Jurkat, Clone E6-1 (cell line): ENCODE measurements around the gene CASP10.
A peak's percentile ranks its signal among the peaks of the same experiment; 100 is the strongest.

Source experiments
- DNase-seq: peaks from one replicate; pipeline ENCODE4 v3.0.0-alpha.2; 2011; ENCODE audit warnings: low read depth, low spot score
- H3K4me3 ChIP-seq: 2 replicates; pipeline ENCODE4 v1.5.1; 2011; ENCODE audit warnings: mild to moderate bottlenecking, low read length, control low read depth, moderate library complexity

The CASP10 gene

GRCh38 chr2:201249889-201250288, 66.9 kb downstream of the CASP10 start:
- H3K4me3 ChIP-seq = no peak overlapping the region
- DNase-seq = no peak

- H3K4me3 ChIP-seq = no peak overlapping the region
- no peak for DNase-seq
Measured at GRCh38 chr2:201250741-201251140, 67.8 kb downstream of the CASP10 start.

- no peak overlapping the region for H3K4me3 ChIP-seq
- DNase-seq = no peak
Measured at GRCh38 chr2:201254081-201254730, 71.3 kb downstream of the CASP10 start.

DNA sequence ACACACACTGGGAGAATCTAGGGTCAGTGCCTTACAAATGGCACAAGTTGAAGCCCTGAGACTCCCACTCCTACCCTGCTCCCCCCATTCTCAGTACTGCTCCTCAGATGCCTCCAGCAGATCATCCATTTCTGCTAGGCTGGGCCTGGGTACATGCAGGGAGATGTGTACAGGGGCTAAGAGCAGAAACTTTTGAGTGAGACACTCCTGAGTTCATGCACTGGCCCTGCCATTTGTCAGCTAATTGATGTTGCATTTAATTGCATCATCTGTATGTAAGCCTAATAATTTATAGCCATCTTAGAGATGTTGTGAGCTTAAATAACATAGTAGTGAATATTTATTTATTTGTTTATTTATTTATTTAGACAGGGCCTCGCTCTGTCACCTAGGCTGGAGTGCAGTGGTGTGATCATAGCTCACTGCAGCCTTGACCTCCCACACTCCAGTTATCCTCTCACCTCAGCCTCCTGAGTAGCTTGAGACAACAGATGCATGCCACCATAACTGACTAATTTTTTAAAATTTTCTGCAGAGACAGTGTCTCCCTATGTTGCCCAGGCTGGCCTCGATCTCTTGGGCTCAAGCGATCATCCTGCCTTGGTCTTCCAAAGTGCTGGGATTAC, 72.6 kb downstream of the CASP10 start:
- DNase-seq = no peak
- H3K4me3 ChIP-seq = no peak overlapping the region

DNA sequence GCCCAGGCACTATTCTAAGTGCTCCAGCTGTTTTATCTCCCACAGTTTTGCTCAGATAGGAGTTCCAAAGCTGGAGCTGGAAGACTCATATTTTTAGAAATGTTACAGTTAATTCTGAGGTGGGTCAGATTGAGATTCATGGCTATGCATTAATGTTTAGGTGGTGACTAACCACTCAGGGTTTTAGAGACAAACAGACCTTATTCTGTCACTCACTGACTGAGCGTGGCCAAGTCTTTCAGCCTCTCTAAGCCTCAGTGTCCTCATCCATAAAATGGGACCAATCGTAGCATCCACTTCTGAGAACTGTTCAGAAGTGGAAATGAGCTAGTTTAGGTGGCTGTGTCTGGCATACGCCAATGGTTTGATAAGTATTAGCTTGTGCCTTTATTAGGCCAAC, 73.1 kb downstream of the CASP10 start:
- H3K4me3 ChIP-seq = no peak overlapping the region
- DNase-seq = no peak

DNA sequence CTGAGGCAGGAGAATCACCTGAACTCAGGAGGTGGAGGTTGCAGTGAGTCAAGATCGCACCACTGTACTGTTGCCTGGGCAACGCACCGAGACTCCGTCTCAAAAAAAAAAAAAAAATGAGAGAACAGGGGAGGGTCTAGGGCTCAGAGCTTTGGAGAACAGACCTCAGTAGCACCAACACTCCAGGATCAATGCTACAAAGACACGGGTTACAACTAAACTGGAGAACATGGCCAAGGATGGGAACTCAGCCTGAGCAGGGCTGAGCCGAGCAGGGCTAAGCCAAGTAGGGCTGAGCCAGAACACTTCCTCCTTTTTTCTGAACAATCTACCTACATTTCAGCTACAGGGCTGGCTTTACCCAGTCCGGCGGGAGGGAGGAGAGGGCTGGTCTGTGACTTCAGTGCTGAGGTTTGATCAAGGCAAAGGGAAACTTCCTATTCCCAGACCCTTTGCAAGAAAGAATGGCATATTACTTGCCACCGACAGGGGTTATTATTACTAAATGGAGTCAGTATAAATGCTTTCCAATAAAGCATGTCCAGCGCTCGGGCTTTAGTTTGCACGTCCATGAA, 74.5 kb downstream of the CASP10 start:
- DNase-seq = no peak

GRCh38 chr2:201257956-201258665, 75.2 kb downstream of the CASP10 start:
- DNase-seq = peak; percentile 99
- H3K4me3 ChIP-seq = peak overlapping the region; percentile 51

More for the DNA sequence above, 74.5 kb downstream of the CASP10 start:
- peak overlapping the region; percentile 51 for H3K4me3 ChIP-seq

DNA sequence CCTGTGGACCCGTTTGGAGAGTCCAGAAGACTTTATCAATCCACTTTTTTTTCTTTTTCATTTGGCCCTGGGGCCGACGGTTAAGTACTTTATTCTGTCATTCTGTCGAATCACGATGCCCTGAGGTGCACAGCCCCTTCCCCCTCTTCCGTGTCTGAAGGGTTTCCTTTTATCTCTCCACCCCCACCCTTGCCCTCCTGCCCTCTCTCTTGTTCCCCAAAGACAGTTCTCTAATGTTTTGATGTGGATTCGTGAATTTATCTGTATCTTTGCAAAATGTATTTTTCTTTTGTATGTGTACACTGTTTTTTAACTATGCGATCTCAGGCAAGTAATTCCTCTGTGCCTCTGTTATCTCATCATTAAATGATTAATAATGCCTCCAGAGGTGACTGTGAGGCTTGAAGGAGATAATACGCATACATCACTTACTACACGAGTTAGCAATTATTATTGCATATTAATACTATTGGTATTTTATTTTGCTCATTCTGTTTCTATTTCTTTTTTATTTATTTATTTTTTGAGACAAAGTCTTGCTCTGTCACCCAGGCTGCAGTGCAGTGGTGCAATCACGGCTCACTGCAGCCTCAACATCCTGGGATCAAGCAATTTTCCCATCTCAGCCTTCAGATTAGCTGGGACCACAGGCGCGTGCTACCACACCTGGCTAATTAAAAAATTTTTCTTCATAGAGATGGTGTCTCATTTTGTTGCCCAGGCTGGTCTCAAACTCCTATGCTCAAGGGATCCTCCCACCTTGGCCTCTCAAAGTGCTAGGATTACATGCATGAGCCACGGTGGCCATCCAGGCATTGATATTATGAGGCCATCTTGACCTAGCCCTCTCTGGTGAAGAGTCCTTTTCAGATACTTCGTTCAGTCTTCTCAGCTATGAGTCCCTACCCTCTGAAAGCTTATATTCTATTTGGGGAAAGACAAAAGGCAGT, 76.0 kb downstream of the CASP10 start:
- peak overlapping the region; percentile 51 for H3K4me3 ChIP-seq
- DNase-seq = peak; percentile 83

- H3K4me3 ChIP-seq = peak within 1 kb of the TSS; percentile 79
- peak; percentile 92 for DNase-seq
Measured at GRCh38 chr2:201260302-201260800, 77.4 kb downstream of the CASP10 start, which contains the start of gene CASP8. CASP8 (plus strand) TSS chr2:201260536; CDS start chr2:201266487, 5,951 bp downstream.

- H3K4me3 ChIP-seq = peak overlapping the region; percentile 79
- DNase-seq = no peak
Measured at GRCh38 chr2:201261471-201261870, 78.5 kb downstream of the CASP10 start.

GRCh38 chr2:201261906-201262305, 79.0 kb downstream of the CASP10 start:
- peak overlapping the region; percentile 79 for H3K4me3 ChIP-seq
- DNase-seq = no peak

DNA sequence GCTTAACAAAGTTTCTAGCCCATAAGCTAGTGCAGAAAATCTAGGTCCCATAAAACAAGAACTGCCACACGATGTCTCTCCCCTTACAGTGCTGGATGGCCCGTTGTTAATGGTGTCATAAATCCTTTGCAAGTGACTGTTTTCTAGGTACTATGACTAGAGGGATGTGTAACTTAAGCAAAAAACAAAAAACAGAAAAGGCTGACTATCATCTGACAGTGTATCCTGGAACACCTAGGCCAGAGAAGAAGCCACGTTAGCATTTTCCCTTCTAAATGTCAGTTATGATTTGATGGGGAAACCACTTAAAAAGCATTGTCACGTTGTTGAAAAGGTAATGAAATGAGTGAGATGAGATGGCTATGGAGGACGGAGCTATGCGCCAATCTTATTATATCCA, 79.8 kb downstream of the CASP10 start:
- peak overlapping the region; percentile 20 for H3K4me3 ChIP-seq
- no peak for DNase-seq

DNA sequence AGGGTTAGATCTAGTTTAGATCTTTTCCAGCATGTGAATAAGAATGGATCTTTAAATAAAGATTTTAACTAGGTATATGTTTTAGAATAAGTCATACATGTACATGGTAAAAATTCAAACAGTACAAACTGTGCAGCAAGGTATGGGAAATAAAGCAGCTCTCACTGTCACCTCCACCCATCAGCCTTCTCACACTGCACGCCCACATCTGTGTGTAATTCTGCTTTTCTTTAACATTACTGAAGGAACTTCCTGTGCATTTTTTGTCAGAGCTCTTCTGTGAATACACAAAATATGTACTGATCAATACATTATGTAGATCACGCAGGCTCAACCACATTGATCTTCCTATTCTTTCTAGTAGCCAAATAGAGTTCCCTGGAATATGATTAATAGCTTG, 80.8 kb downstream of the CASP10 start:
- no peak for DNase-seq
- H3K4me3 ChIP-seq = no peak overlapping the region

- no peak for DNase-seq
- H3K4me3 ChIP-seq = no peak overlapping the region
Measured at GRCh38 chr2:201264472-201265173, 81.7 kb downstream of the CASP10 start.

DNA sequence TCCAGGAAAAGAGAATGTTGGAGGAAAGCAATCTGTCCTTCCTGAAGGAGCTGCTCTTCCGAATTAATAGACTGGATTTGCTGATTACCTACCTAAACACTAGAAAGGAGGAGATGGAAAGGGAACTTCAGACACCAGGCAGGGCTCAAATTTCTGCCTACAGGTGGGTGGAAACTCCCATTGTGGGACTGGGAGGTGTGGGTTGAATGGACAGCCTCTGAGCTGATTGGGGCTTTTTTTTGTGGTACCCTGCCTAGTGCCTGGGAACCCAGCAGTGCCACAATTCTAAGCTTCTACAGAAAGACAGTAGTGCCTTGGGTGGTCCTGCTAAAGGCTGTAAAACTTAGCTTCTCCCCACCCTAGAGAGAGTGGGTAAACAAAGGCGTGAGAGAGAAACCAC, 83.7 kb downstream of the CASP10 start:
- H3K4me3 ChIP-seq = no peak overlapping the region

DNA sequence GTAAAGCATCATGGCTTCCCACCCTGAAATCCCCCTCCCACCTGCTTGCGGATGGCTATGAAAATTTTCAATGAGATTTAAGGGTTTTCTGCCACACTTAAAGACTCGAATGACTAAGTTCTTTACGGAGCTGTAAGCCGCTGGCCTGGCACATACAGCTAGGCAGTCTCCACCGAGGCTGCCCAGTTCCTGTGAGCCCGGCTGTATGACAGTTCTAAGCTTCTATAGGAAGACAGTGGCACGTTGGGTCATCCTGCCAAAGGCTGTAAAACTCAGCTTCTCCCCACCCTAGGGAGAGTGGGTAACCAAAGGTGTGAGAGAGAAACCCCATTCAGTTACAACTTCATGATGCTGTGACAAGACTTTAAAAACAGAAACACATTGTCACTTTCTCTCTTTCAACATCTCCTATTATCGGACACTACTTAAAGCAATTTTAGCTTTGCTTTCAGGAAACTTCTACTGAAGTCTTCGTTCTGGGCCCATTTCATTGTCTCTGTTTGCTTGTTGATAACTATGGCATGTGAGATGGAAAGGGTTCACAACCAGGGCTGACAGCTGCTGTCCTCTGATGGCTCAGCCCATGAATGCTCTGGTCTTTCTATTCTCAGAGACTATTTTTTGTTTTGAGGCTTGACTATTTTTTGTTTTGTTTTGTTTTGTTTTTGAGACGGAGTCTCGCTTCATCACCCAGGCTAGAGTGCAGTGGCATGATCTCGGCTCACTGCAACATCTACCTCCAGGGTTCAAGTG, 84.5 kb downstream of the CASP10 start:
- no peak overlapping the region for H3K4me3 ChIP-seq
- DNase-seq = no peak

More for the DNA sequence above, 83.7 kb downstream of the CASP10 start:
- DNase-seq = no peak

DNA sequence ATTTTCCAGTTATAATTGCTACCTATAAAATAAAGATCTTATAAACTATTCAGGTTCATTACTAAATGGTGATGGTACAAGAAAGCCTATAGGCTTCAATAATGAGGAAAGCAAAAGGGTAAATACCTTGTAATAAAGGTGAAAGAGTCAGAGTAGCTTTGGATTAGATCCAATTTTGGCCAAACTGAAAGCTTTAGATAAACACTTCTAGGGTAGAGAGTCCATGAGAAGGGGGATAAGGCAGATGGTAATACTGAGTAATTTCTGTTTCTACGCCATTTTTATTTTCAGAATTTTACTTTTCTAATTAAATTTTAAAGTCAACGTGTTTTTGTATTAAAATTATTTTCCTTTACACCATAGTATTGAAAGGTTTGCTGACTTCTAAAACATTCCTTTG, 86.8 kb downstream of the CASP10 start:
- DNase-seq = no peak

More for the DNA sequence above, 86.8 kb downstream of the CASP10 start:
- H3K4me3 ChIP-seq = no peak overlapping the region
